ENCODE results near the gene DPH3. TPM values are rescaled to one million over a fixed set of nuclear protein-coding genes. Genes with fewer than 3 reads are reported as not detected.

DPH3 gene
- total and polyA plus RNA-seq, 9 of the 15 experiments (the other 6 are each of a cell fraction or from before 2014, with no cell fraction given), result 15.9 to 131 (median 38.7) TPM

GRCh38 chr3:16304061-16305010 is 39.6 kb upstream of the DPH3 start (continued):
- TF ChIP-seq HNRNPLL (IDR thresholded peaks at IDR 0.05; ENCODE audit: low read depth, low read length, poor library complexity, severe bottlenecking) (no peak), ZNF764 (CRISPR knock-in tag; IDR thresholded peaks at IDR 0.05; ENCODE audit: low read depth) (no peak), CBX5 (IDR thresholded peaks at IDR 0.05; ENCODE audit: borderline replicate concordance, low read depth) (0 out of 2 replicates have a peak, but pooled peaks have one; percentile 8), CTCF (IDR thresholded peaks at IDR 0.05 in 2 of 3, conservative IDR thresholded peaks at IDR 0.05 in 1 of 3; ENCODE audit: insufficient read depth in 2 of 3, low read depth in 1 of 3, low read length in 3 of 3) (no peak; a peak in 1 of 6 replicates), NFIC (IDR thresholded peaks at IDR 0.05) (peak; percentile 82), ETV5 (CRISPR knock-in tag; IDR thresholded peaks at IDR 0.05; ENCODE audit: low read depth) (0 out of 2 replicates have a peak, but pooled peaks have one; percentile 46), ZNF77 (CRISPR knock-in tag; IDR thresholded peaks at IDR 0.05) (no peak), SNAPC5 (CRISPR knock-in tag; IDR thresholded peaks at IDR 0.05) (no peak), ERF (CRISPR knock-in tag; IDR thresholded peaks at IDR 0.05) (no peak), POU5F1 (IDR thresholded peaks at IDR 0.05; ENCODE audit: borderline replicate concordance, low read depth, low read length, partially characterized antibody) (no peak), TRIM28 (IDR thresholded peaks at IDR 0.05) (no peak; the same call in 1 of the 2 replicates), CHCHD3 (CRISPR knock-in tag; IDR thresholded peaks at IDR 0.05) (no peak), IRF1 (CRISPR knock-in tag; IDR thresholded peaks at IDR 0.05; ENCODE audit: borderline replicate concordance) (no peak), ZC3H11A (IDR thresholded peaks at IDR 0.05; ENCODE audit: low read depth, low read length) (no peak), CBFA2T3 (IDR thresholded peaks at IDR 0.05) (peak; percentile 98), MCM7 (IDR thresholded peaks at IDR 0.05) (no peak), HSF4 (CRISPR knock-in tag; IDR thresholded peaks at IDR 0.05; ENCODE audit: borderline replicate concordance) (no peak), LARP7 (IDR thresholded peaks at IDR 0.05) (no peak), ZNF551 (CRISPR knock-in tag; IDR thresholded peaks at IDR 0.05) (no peak), BRD4 (IDR thresholded peaks at IDR 0.05) (no peak), CCNT2 (IDR thresholded peaks at IDR 0.05; ENCODE audit: borderline replicate concordance, extremely low read depth, insufficient read length, low read depth, low read length) (peak; percentile 93), ZFP30 (CRISPR knock-in tag; IDR thresholded peaks at IDR 0.05; ENCODE audit: borderline replicate concordance) (no peak), CBX2 (IDR thresholded peaks at IDR 0.05; ENCODE audit: insufficient read depth, low read length, poor library complexity, severe bottlenecking) (no peak), CREB3L1 (IDR thresholded peaks at IDR 0.05; ENCODE audit: borderline replicate concordance, low read depth) (peak; percentile 49; the same call in 1 of the 2 replicates), BRD9 (IDR thresholded peaks at IDR 0.05; ENCODE audit: low read depth, partially characterized antibody) (peak; percentile 34)

Data from K562 (cell line).